HTR-8/SVneo (cell line): ENCODE measurements around the gene PCSK2.

ENCODE experiments used
- DNase-seq: peaks from one replicate; pipeline ENCODE4 v3.0.0; 2011; ENCODE audit warnings: low spot score, mixed read lengths; ENCODE audit not compliant: insufficient read length
- FAIRE-seq: peaks from 2 replicates; lab custom pipeline; 2011; peaks lifted over from hg19 to GRCh38; lab: Jason Lieb, UNC

The PCSK2 gene

GRCh38 chr20:17468073-17468840 lies 241.4 kb downstream of the PCSK2 start:
- no peak for FAIRE-seq
- DNase-seq, result no peak

DNA sequence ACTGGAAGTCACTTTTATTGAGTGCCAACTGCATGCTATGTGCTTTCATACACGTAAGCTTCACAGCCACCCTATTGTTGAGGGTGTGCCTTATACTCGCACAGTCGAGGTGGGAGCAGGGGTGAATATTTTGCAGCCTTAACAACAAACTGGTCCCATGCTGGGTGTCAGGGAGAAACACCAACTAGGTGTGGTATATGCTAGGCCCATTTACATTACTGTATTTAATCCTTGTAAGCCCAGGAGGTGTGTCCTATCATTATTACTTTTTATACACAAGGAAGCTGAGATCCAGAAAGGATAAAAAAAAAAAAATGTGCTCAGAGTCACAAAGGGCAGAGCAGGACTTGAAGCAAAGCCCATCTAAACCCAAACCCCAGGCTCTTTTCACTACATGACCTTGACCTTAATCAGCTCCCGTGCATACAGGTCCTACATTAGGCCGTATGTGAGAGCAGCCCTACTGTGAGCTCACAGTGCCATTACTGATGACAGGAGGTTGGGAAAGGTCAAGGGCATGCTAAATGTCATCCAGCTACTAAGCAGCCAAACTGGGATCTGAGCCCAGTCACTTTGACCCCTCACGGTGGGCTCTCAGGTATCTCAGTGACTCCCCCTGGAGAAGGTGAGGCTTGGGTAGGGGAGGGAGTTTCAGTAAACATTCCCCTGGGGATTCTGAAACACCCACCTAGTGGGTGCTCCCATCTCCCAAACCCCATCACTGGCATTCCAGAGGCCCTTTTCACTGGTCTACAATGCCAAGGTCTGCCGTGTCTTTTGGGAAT lies 242.6 kb downstream of the PCSK2 start:
- FAIRE-seq (no peak), DNase-seq (no peak)

- no peak for FAIRE-seq
These were observed 243.7 kb downstream of the PCSK2 start for GRCh38 chr20:17470521-17470920.

GRCh38 chr20:17470973-17471372 lies 244.1 kb downstream of the PCSK2 start:
- no peak for FAIRE-seq

More at GRCh38 chr20:17470521-17470920, 243.7 kb downstream of the PCSK2 start:
- DNase-seq, result no peak

DNA sequence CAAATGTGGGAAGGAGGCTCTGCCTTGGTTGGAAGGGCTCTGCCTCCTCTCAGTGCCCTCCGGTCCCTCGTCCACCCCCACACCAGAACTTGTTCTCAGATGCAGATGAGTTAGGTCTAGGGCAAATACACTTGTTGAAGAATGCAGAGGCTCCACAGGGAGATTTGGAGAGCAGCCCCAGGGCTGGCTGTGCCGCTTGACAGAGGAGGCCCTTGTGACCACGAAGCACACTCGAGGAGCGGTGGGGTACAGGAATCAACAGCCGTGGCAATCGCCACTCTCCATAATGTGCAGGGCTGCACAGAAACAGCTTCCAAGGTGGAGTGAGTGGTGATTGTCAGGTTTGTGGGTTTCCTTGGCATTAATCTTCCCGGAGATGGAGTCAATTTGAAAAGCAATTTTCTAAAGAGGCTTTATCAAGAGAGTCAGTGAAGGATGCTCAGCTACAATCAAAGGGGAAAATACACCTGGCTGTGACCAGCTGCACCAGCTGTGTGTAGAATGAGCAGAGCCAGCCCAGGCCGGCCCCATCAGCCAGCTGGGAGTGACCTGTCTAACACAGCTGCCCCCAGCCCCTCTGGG lies 244.9 kb downstream of the PCSK2 start:
- DNase-seq, result no peak
- FAIRE-seq, result no peak

More at GRCh38 chr20:17470973-17471372, 244.1 kb downstream of the PCSK2 start:
- DNase-seq, result no peak

DNA sequence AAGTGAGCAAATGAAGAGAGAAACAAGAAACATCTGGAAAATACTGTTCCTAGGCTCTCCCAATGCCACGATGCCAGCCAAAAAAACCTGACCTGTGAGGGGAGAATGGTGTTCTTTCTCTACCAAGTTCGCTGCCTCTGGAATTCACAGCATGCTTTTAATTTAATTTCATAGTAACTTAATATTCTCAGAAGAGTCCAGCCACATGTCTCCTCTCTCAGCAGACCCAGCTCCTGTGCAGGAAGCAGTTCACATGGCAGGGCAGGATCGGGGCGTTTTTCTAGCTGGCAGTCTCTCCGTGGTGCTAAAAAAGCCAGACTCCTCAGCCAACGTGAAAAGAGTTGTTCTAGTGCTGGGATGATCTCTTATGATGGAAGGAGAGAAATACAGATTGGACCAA lies 246.8 kb downstream of the PCSK2 start:
- FAIRE-seq (no peak), DNase-seq (no peak)

GRCh38 chr20:17479063-17479657 lies 252.3 kb downstream of the PCSK2 start:
- FAIRE-seq (no peak), DNase-seq (no peak)

- no peak for DNase-seq
- no peak for FAIRE-seq
These were observed 253.9 kb downstream of the PCSK2 start for GRCh38 chr20:17480696-17481095.

DNA sequence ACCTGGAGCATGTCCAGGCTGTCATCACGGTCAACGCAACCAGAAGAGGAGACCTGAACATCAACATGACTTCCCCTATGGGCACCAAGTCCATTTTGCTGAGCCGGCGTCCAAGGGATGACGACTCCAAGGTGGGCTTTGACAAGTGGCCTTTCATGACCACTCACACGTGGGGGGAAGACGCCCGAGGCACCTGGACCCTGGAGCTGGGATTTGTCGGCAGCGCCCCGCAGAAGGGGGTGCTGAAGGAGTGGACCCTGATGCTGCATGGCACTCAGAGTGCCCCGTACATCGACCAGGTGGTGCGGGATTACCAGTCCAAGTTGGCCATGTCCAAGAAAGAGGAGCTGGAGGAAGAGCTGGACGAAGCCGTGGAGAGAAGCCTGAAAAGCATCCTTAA lies 254.8 kb downstream of the PCSK2 start:
- FAIRE-seq (no peak), DNase-seq (no peak)

DNA sequence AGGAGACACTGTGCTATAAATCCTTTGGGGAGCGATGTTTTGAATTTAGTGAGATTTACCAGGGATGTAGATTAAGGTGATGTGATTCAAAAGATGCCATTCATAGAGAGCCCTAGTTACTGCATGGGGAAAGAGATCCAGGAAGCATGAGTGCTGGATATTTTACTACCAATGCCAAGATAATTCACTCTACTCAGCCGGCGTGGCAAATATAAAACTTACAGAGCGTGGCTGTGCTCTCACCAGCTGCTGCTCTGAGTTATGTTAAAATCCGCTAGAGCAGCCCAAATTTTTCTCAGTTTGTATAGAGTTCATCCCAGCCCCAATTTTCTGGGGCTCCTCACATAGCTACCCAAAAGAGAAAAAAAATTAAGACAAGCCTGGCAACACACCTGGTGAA lies 255.7 kb downstream of the PCSK2 start:
- FAIRE-seq, result no peak
- DNase-seq, result no peak

DNA sequence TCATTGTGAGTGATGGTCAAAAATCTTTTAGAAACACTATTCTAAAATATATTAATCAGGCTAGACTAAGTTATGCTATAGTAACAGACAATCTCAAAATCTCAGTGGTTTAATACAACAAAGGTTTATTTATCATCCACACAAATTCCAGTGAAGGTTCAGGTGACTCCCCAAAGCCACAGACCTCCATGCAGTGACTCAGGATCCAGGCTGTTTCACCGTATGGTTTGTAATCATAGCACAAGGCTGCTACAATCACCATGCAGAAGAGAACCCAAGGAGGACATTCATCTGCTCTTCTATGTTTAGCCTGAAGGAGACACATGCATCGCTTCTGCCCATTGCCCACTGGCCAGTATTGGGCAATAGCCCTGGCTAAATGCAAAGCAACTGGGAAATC lies 258.2 kb downstream of the PCSK2 start:
- DNase-seq, result no peak
- no peak for FAIRE-seq

DNA sequence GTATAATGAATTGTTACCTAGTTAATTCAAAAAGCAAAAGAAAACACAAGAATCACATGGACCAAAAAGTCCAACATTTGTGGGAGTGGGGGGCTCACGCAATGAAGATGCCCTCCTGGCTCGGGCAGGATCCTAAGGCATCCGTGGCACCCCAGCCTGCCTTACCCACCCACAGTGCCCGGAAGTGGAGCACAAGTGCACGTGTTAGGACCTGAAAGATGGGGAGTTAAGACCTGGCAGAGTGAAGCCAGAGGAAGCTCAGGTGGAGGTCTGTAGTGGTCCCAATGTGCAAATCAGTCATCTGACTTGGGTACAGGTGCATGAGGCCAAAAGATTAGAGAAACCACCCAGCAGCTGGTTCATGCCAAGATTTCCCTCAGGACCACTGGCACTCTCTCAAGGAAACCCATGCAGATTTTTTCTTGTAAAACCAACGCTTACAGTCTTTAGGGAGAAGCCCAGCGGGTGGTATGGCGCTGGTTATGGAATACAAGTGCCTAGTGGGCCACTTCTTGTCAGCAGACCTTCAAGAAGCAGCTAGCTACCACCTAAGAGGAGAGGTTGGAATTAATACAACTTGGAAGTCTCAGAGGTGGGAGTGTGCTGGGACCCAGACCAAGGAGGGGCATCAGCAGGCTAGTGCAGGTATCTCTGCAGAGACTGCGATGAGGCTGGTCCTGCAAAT lies 262.2 kb downstream of the PCSK2 start:
- FAIRE-seq (no peak), DNase-seq (no peak)

- FAIRE-seq (no peak), DNase-seq (no peak)
These were observed 263.7 kb downstream of the PCSK2 start for GRCh38 chr20:17490501-17490900.

GRCh38 chr20:17491041-17491440 lies 264.2 kb downstream of the PCSK2 start:
- no peak for DNase-seq
- no peak for FAIRE-seq

- DNase-seq (no peak), FAIRE-seq (no peak)
These were observed 264.6 kb downstream of the PCSK2 start for GRCh38 chr20:17491488-17491887.

GRCh38 chr20:17493173-17493572 lies 266.3 kb downstream of the PCSK2 start:
- FAIRE-seq, result no peak
- DNase-seq, result no peak

GRCh38 chr20:17494201-17494600 lies 267.4 kb downstream of the PCSK2 start:
- DNase-seq (no peak), FAIRE-seq (no peak)

DNA sequence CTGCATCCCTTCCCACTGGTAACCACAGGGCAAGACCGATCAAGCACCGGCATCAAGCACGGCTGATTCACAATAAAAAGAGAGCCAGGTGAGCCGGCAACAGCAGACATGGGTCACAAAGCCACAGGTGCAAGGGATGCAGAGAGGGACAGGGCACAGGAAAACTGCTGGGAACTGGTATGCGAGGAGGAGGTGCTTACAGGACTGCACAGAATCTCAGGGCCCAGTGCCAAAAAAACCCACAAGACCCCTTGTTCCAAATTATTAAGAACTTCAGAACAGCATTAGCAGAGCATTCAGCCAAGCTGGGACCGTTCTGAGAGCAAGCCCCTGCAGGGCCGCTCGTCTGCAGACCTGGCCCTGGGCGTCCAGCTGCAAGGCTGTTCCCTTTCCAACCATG lies 269.0 kb downstream of the PCSK2 start:
- no peak for FAIRE-seq
- no peak for DNase-seq

DNA sequence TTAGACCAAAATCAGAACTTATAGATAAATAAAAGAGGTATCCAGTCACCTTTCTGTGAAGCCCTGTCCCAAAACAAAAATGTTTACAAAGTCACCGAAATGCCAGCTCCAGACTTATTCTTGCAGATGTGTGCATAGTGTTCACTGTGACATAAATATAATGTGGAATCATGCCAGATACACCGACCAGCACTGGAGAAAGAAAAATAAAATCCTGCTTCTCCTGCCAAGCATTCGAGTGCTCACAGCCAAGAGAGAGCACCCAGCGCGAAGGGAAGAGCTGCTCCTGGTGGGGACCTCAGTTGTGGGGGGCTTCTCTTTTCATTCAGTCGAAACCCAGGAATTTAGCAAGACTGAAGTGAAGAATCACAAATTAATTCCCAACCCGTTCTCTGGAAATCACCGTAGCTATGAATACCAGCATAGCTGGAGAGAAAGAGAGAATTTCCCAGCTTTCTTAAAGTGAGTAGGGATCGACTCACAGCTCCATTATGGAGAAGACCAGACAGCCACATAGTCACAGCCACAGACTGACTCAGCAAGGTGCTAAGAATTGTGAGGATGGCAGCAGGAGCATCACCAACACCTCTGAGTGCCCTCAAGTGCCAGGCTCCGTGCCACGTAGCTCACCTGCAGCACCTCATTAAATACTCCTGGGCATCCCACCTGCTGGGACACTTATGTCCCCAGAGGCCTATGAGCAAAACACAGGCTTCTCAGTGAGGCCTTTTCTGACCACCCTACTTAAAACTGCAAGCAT lies 271.2 kb downstream of the PCSK2 start:
- FAIRE-seq, result no peak
- no peak for DNase-seq

DNA sequence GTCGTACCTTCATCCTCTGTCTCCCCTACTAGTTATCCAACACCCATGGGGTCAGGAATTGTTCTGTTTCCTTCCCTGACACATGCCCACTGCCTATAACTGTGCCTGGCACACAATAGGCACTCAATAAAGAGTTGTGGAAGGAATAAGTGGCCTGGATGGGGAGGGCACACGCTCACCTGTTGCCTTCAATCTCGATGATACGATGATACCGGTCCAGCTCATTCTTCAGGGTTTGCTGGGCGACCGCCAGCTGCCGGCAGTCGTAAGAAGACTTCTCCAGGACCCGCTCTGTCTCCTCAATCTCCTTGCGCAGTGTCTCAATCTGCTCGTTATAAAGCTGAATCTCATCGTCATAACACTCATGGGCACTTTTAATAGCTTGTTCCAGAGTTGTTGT lies 271.8 kb downstream of the PCSK2 start:
- DNase-seq (no peak), FAIRE-seq (peak; percentile 28)
